IPS-18a (cell line): Measurements from ENCODE around the gene ERN1.
"Not testable (repeated sequence)": the region's sequence is repeated elsewhere in the genome, so short reads cannot be mapped to it uniquely, and the experiment has no call there.

ENCODE experiments used
- H3K27ac ChIP-seq: one replicate; pipeline ENCODE4 v1.5.1; 2013; ENCODE audit warnings: low read length
- H3K27me3 ChIP-seq: one replicate; pipeline ENCODE4 v1.6.1; 2013; ENCODE audit warnings: mild to moderate bottlenecking, low read length; ENCODE audit not compliant: control insufficient read depth, insufficient read depth
- H3K36me3 ChIP-seq: one replicate; pipeline ENCODE4 v1.6.1; 2013; ENCODE audit warnings: low read depth, low read length; ENCODE audit not compliant: control insufficient read depth
- H3K4me1 ChIP-seq: one replicate; pipeline ENCODE4 v1.6.1; 2013; ENCODE audit warnings: low read depth, low read length; ENCODE audit not compliant: control insufficient read depth
- H3K4me3 ChIP-seq: one replicate; pipeline ENCODE4 v1.5.1; 2013; ENCODE audit warnings: low read length
- H3K9ac ChIP-seq: one replicate; pipeline ENCODE4 v1.6.1; 2013; ENCODE audit warnings: mild to moderate bottlenecking, low read length, moderate library complexity
- H3K9me3 ChIP-seq: one replicate; pipeline ENCODE4 v1.6.1; 2013; ENCODE audit warnings: low read depth, low read length; ENCODE audit not compliant: control insufficient read depth

The ERN1 gene

DNA sequence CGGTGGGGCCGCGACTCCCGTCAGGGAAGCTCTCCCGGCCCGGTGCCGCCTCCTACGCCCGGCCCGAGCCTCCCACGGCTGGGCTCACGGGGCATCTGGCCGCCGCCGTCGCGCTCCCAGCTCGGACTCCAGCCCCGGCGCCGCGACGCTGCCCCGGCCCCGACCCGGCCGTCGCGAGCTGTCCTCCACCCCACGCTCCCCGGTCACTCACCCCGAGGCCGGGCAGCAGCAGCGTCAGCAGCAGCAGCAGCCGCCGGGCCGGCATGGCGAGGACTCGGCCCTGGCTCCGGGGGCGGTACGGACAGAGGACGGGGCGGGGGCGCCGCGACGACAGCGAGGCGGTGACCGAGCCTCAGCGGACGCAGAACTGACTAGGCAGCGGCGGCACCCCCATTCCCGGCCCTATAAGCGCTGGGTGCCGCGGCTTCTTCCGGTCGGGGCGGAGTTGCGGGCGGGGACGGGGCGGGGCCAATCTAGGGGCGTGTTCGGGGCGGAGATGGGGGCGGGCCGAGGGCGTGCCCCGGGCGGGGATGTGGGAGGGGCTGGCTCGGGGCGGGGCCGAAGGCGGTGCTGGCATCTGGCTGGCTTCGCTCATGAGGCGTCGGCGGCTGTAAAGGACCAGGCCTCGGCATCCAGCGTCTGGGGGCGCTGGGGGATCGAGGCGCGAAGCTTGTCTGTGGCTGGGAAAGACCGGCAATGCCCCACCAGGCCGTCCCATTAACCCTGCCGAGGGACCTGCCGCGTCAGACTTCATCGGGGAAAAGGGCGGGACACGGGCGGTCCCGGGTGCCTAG lies at the start of gene ERN1:
ERN1 (minus strand) TSS at position 380 of the 794 bp plus-strand sequence; CDS start at position 265, 115 bp downstream.
- Histone ChIP-seq H3K36me3 (no peaks in the 10 kb centered on the region), H3K9ac (peak within 1 kb of the TSS; percentile 30), H3K4me3 (peak within 1 kb of the TSS; percentile 71), H3K27me3 (peaks cover 30% of the 10 kb centered on the region), H3K9me3 (no peaks in the 10 kb centered on the region), H3K4me1 (peaks cover 7% of the 10 kb centered on the region), H3K27ac (no peak within 1 kb of the TSS)

DNA sequence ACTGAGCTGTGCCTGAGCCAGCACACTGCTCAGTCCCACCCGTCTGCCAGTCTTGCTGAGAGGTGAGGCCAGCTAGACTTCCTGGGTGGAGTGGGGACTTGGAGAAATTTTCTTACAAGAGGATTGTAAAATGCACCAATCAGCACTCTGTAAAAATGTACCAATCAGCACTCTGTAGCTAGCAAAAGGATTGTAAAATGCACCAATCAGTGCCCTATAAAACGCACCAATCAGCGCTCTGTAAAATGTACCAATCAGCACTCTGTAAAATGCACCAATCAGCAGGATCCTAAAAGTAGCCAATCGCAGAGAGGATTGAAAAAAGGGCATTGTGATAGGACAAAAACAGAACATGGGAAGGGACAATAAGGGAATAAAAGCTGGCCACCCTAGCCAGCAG lies 49.1 kb upstream of the ERN1 start:
- not testable (repeated sequence) for H3K27ac ChIP-seq, H3K4me3 ChIP-seq, H3K9ac ChIP-seq, H3K36me3 ChIP-seq, H3K9me3 ChIP-seq, H3K27me3 ChIP-seq, H3K4me1 ChIP-seq

DNA sequence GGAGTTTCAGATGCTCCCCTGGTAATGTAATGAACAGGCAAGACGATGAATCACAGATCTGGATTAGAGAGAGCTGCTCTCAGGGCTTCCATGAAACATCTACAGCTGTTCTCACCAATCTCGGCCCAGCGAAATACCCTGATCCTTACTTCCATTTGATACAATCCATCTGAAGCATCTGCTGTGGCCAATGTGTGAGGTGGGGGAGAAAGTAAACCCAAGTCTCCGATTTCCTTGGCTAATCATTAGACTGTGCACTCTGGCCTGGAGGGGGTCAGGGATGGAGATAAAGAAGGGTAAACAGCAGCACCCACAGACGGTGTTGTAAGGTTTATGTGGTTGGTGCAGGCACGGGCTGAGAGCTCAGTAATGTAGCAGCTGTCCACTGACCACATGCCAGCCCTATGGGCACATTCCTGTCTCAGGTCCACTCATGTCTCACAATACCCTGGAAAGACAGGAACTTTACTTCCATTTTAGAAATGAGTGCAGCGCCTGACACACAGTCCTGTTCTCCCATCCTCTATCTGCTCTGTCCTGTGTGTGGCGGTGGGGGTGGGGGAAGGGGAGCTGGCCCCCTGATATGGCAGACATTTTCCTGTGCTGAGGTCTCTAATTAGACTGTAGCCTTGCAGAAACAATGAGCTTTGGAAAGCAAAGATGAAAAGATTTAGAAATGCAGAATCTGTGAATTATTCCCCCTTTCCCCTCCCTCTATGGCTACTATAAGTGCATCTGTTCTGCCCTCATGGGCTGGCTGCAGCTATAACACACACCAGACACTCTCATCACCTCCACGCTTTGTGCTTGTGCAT lies 48.3 kb upstream of the ERN1 start:
- no peak overlapping the region for H3K27ac ChIP-seq
- H3K9me3 ChIP-seq: no peaks in the 10 kb centered on the region
- no peak overlapping the region for H3K4me3 ChIP-seq
- no peaks in the 10 kb centered on the region for H3K4me1 ChIP-seq
- H3K36me3 ChIP-seq: no peaks in the 10 kb centered on the region
- H3K9ac ChIP-seq: no peak overlapping the region
- no peaks in the 10 kb centered on the region for H3K27me3 ChIP-seq

DNA sequence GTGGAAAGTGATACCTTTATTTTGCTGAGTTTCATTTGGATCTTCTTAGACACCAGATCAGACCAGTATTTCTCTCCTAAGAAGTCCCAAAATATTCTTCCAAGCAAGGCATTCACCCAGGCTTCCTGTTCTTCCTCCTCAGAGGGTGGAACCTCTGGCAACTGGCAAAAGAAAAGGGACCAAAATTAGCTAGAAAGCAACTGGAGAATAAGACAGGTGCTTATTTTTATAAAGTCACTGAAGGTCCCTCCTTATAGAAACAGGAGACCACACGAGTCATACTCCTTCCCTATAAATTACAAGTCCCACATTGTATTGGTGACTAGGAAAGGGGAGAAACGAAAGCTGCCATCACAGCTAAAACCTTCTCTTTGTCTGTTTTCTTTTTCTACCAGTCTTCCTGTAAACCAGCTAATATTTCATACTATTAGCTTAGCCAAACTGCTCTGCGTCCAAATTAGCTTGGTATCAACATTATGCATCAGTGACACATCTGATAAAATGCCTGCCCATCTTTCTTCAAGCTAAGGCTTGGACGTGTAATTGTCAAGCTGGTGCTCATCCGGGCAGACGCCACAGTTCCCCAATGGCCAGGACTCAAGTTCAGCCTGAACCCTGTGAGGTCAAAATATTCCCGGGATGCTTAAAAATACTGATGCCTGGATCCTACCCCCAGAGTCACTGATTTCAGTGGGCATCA lies 47.5 kb upstream of the ERN1 start:
- H3K27me3 ChIP-seq: no peaks in the 10 kb centered on the region
- no peak overlapping the region for H3K9ac ChIP-seq
- H3K9me3 ChIP-seq: no peaks in the 10 kb centered on the region
- no peaks in the 10 kb centered on the region for H3K4me1 ChIP-seq
- no peak overlapping the region for H3K4me3 ChIP-seq
- no peak overlapping the region for H3K27ac ChIP-seq
- H3K36me3 ChIP-seq: no peaks in the 10 kb centered on the region

DNA sequence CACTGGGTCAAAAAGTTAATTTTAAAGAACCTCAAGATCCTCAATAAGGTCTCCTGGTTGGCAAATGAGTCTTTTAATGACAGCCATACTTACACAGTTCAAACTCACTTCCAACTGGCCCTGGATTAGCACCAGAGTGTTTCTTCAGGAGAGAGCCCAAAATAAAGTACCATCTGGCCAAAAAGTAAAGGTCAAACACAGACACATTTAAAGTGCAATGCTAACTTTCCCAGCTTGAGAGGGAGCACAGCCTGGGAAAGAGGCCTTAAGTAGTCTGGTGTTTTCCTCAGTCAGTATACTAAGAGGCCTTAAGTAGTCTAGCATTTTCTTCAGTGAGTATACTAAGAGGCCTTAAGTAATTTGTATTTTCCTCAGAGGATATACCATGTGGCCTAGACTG lies 46.6 kb upstream of the ERN1 start:
- Histone ChIP-seq H3K36me3 (no peaks in the 10 kb centered on the region), H3K9me3 (no peaks in the 10 kb centered on the region), H3K4me1 (no peaks in the 10 kb centered on the region), H3K9ac (no peak overlapping the region), H3K27me3 (no peaks in the 10 kb centered on the region), H3K27ac (no peak overlapping the region), H3K4me3 (no peak overlapping the region)

DNA sequence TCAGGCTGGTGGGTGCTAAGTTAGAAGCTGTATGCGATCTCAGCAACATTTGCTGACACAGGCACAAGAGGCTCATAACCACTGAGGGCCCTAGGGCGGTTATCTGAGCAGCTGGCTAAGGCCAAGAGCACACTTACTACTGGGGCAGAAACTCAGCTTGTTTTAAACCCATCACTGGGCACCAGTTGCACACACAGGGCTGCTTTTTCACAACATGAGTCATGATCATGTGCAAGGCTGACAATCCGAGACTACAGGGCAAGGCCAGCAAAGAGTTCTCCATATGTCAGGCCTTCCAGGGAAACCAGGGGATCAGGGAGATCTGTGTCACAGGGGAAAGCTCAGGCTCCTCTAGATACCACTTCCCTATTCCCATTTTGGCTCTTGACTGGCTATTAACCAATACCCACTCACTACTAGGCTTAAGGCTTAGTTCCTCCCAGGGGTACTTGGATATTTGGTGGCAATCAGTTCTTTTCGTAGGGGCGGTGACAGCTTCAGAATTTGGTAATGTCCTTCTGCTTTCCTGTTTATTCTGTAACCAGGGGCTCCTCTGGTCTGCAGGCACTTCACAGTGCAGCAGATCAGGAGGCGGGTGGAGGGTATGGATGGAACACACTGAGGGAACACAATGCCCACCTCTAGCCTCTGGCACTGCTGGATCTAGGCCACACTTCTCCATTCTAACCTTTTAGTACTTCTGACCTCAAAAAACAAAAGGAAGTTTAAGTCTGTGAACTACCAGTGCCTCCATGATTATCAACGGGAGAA lies 44.9 kb upstream of the ERN1 start:
- H3K9ac ChIP-seq: no peak overlapping the region
- H3K36me3 ChIP-seq: no peaks in the 10 kb centered on the region
- no peaks in the 10 kb centered on the region for H3K4me1 ChIP-seq
- no peaks in the 10 kb centered on the region for H3K9me3 ChIP-seq
- no peak overlapping the region for H3K27ac ChIP-seq
- H3K27me3 ChIP-seq: no peaks in the 10 kb centered on the region
- H3K4me3 ChIP-seq: no peak overlapping the region

DNA sequence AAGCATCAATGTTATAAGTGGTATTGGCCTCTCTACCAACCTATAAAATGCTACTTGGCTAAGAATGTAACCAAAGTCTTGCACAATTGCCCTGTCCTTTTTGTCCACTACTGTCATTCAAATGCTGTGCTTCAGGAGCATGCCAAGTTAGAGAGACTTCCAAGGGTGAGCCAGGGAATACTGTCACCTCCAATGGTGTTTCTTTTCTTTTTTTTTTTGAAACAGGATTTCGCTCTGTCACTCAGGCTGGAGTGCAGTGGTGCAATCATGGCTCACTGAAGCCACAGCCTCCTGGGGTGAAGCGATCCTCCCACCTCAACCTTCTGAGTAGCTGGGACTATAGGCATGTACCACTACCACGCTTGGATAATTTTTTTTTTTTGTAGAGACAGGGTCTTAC lies 43.7 kb upstream of the ERN1 start:
- Histone ChIP-seq H3K27me3 (no peaks in the 10 kb centered on the region), H3K27ac (no peak overlapping the region), H3K4me1 (no peaks in the 10 kb centered on the region), H3K9ac (no peak overlapping the region), H3K36me3 (no peaks in the 10 kb centered on the region), H3K4me3 (no peak overlapping the region), H3K9me3 (no peaks in the 10 kb centered on the region)

DNA sequence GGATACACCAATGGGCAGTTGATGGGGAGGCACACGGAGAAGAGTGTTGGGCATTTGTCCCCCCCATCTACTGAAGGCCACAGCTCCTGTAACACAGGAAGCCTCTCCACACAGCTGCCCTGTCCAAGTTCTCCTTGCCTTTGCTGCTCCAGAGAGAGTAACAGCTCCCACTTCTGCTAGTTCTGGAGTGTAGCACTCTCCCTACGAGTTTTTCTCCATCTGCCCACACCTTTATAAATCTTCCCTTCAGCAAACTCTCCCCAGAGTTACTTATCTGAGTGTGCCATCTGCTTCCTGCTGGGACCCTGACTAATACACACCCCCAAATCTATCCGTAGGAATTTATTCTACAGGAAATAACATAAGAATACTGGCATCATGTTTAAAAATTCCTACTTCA lies 42.6 kb upstream of the ERN1 start:
- no peaks in the 10 kb centered on the region for H3K36me3 ChIP-seq
- no peaks in the 10 kb centered on the region for H3K4me1 ChIP-seq
- no peaks in the 10 kb centered on the region for H3K27me3 ChIP-seq
- no peak overlapping the region for H3K4me3 ChIP-seq
- H3K9me3 ChIP-seq: no peaks in the 10 kb centered on the region
- H3K9ac ChIP-seq: no peak overlapping the region
- H3K27ac ChIP-seq: no peak overlapping the region

DNA sequence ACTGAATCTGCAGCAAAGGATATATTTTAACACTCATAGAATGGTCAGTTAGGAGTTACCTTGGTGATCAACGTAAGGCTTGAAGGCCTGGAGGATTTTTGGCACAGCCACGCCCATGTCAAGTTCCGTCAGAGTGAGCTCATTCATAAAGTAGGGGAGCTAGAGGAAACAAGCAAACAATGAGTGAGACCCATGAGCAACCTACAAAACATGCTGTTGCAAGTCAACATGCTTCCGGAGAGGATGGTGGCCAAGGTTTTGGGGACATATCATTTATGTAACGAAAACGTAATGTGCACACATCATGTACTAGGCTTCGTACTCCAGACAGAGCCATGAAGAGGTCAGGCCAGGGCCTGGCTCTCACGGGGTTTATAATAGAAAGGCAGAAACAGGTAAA lies 41.1 kb upstream of the ERN1 start:
- Histone ChIP-seq H3K36me3 (no peaks in the 10 kb centered on the region), H3K9ac (no peak overlapping the region), H3K4me1 (no peaks in the 10 kb centered on the region), H3K27me3 (no peaks in the 10 kb centered on the region), H3K4me3 (no peak overlapping the region), H3K27ac (no peak overlapping the region), H3K9me3 (no peaks in the 10 kb centered on the region)

DNA sequence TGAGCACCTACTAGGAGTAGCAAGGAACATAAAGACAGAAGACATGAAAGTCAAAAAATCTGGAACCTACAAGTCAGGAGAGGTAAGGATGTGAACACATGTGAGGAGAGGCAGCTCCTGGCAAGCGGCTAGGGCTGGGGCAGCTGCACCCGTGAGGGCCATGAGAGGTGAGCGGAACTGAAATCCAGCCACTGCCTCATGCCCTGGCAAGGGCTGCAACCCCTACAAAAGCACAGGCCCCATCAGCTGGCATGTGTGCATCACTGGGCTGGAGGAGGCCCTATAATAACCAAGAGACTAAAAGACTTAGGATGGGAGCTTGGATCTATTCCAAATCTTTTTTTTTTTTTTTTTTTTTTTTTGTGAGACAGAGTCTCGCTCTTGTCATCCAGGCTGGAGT lies 40.3 kb upstream of the ERN1 start:
- H3K4me1 ChIP-seq: no peaks in the 10 kb centered on the region
- H3K9me3 ChIP-seq: no peaks in the 10 kb centered on the region
- no peak overlapping the region for H3K27ac ChIP-seq
- no peaks in the 10 kb centered on the region for H3K36me3 ChIP-seq
- no peaks in the 10 kb centered on the region for H3K27me3 ChIP-seq
- H3K9ac ChIP-seq: no peak overlapping the region
- H3K4me3 ChIP-seq: no peak overlapping the region

DNA sequence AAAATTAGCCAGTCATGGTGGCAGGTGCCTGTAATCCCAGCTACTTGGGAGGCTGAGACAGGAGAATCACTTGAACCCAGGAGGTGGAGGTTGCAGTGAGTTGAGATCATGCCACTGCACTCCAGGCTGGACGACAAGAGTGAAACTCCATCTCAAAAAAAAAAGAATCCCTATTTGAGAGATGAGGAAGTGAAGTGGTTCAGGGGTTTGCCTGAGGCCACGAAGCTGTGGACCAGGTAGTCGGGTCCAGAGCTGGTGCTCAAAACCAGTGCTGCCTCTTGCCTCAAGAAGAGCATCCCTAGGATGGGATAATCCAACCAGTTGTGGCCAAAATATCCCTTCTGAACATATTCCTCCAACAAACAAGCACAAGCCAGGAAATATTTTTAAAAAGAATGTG lies 37.7 kb upstream of the ERN1 start:
- H3K9me3 ChIP-seq, H3K9ac ChIP-seq, H3K27ac ChIP-seq, H3K4me3 ChIP-seq, H3K4me1 ChIP-seq, H3K27me3 ChIP-seq, H3K36me3 ChIP-seq: not testable (repeated sequence)
